Body of pancreas (tissue), 4 donors: ENCODE measurements around the gene GLIS1. TPM values are rescaled to one million over a fixed set of nuclear protein-coding genes. Genes with fewer than 3 reads are reported as not detected.

Experiments used
- ATAC-seq: fragments of 150-250 bp; one replicate; pipeline ENCODE4 v1.9.1; 2016
- DNase-seq, 4 donors: peaks; one replicate each; pipeline ENCODE4 v3.0.0-alpha.2; 2019
- H3K27ac ChIP-seq, 4 donors: fragments of 200-600 bp; sonication (generic); 1 replicate in 3 of 4; 2 replicates in 1 of 4; pipeline versions ENCODE4 v1.5.1 to v1.6.1; 2016 to 2019; ENCODE audit warnings: mild to moderate bottlenecking in 1 of 4, mixed read lengths in 1 of 4, moderate library complexity in 1 of 4
- H3K27me3 ChIP-seq, 2 donors: fragments of 200-600 bp; sonication (generic); one replicate each; pipeline ENCODE4 v1.6.0; 2016; ENCODE audit warnings: mild to moderate bottlenecking in 1 of 2
- H3K36me3 ChIP-seq, 2 donors: fragments of 200-600 bp; sonication (generic); replicated peaks in 1 of 2; 2 replicates each; pipeline ENCODE4 v1.5.1; 2016; ENCODE audit warnings: low read depth in 2 of 2; ENCODE audit not compliant: insufficient read depth in 1 of 2
- H3K4me1 ChIP-seq: fragments of 200-600 bp; sonication (generic); one replicate; pipeline ENCODE4 v1.6.0; 2016
- H3K4me3 ChIP-seq, 2 donors: fragments of 200-600 bp; sonication (generic); 1 replicate in 1 of 2; 2 replicates in 1 of 2; pipeline ENCODE4 v1.5.1; 2016 to 2019
- H3K9me3 ChIP-seq, 3 donors: fragments of 200-600 bp; sonication (generic); 1 replicate in 2 of 3; 2 replicates in 1 of 3; pipeline ENCODE4 v1.5.1; 2016
- POLR2A ChIP-seq, 3 donors: fragments of 450-650 bp; IDR thresholded peaks; one replicate each; pipeline ENCODE4 v1.6.1; 2016; ENCODE audit warnings: antibody characterized with exemption in 3 of 3, mild to moderate bottlenecking in 2 of 3
- WGBS, 2 donors: methylation state at CpG; one replicate each; pipeline ENCODE4 v1.1.5; 2017; 5-methylcytosine and 5-hydroxymethylcytosine counted together
- intact Hi-C: fragments of 100-400 bp; cut with DNase I; formaldehyde crosslinking; loops from one replicate; pipeline ENCODE4 v1.15.1; 2023
- total RNA-seq, 2 donors: library from RNA; depleted of rRNA; stranded (reverse); fragments of >200 nt; gene quantifications; one replicate each; pipeline ENCODE4 v1.1.0, GENCODE V29; 2016
- TF ChIP-seq, protein P1 (sequence below), 7 experiments: fragments of 450-650 bp in 4 of 7; fragments of 200-600 bp in 3 of 7; sonication (generic) in 3 of 7; IDR thresholded peaks; one replicate each; pipeline ENCODE4 v1.5.1; 2016 to 2019; ENCODE audit warnings: antibody characterized with exemption in 7 of 7

The GLIS1 gene
- total RNA-seq, 2 donors from 2014 or later = 0.33 TPM; not detected in 1

- TF ChIP-seq POLR2A (IDR thresholded peaks at IDR 0.05) = no peak
- TF ChIP-seq, protein P1, sequence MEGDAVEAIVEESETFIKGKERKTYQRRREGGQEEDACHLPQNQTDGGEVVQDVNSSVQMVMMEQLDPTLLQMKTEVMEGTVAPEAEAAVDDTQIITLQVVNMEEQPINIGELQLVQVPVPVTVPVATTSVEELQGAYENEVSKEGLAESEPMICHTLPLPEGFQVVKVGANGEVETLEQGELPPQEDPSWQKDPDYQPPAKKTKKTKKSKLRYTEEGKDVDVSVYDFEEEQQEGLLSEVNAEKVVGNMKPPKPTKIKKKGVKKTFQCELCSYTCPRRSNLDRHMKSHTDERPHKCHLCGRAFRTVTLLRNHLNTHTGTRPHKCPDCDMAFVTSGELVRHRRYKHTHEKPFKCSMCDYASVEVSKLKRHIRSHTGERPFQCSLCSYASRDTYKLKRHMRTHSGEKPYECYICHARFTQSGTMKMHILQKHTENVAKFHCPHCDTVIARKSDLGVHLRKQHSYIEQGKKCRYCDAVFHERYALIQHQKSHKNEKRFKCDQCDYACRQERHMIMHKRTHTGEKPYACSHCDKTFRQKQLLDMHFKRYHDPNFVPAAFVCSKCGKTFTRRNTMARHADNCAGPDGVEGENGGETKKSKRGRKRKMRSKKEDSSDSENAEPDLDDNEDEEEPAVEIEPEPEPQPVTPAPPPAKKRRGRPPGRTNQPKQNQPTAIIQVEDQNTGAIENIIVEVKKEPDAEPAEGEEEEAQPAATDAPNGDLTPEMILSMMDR (IDR thresholded peaks at IDR 0.05) = no peak
- 83 to 94% methylated on average over 3 of the region's 3 CpGs for WGBS, 2 donors
- no peaks in the 10 kb centered on the region for H3K36me3 ChIP-seq
- H3K4me1 ChIP-seq = no peaks in the 10 kb centered on the region
- intact Hi-C loops = no loop called here
- H3K4me3 ChIP-seq = no peak overlapping the region
- no peaks in the 10 kb centered on the region for H3K27me3 ChIP-seq
- DNase-seq = peak in 1 of 4 donors; percentile 5
- no peak for ATAC-seq
- no peaks in the 10 kb centered on the region for H3K9me3 ChIP-seq
- H3K27ac ChIP-seq = no peak overlapping the region
Observed at GRCh38 chr1:53549781-53550180, 189.2 kb downstream of the GLIS1 start.

- H3K9me3 ChIP-seq = no peaks in the 10 kb centered on the region
- H3K27ac ChIP-seq = no peak overlapping the region
- H3K36me3 ChIP-seq = no peaks in the 10 kb centered on the region
- no peaks in the 10 kb centered on the region for H3K4me1 ChIP-seq
- DNase-seq (no peak), ATAC-seq (no peak)
- WGBS, 2 donors = 59 to 61% methylated on average over 2 of the region's 2 CpGs
- H3K4me3 ChIP-seq = no peak overlapping the region
- TF ChIP-seq POLR2A (IDR thresholded peaks at IDR 0.05) = no peak
- TF ChIP-seq, protein P1 (IDR thresholded peaks at IDR 0.05) = no peak
- intact Hi-C loops = no loop called here
- H3K27me3 ChIP-seq = no peaks in the 10 kb centered on the region
Observed at GRCh38 chr1:53549287-53549686, 189.7 kb downstream of the GLIS1 start.

DNA sequence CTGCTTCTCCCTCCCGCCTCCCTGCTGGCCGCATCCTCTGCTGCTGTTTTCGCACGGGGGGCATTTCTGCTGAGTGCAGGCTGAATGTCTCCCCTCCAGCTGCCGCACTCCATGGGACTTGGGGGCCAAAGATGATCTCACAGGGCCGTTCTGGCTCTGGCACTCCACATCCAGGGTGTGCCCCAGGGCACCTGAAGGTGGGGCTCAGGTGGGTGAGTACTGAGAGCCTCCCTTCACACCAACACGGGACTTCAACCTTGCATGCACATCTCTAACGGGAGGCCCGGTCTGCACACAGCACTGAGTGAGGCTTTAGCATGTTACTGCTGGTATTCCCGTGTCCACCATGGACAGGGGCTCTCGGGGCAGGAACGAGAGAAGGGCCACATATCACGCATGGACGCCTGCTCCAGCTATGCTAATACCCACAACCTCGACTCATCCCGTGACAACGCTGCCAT, 190.9 kb downstream of the GLIS1 start:
- ATAC-seq (no peak), DNase-seq (peak in 2 of 4 donors; percentile 0 to 2)
- Histone ChIP-seq H3K36me3 (no peaks in the 10 kb centered on the region), H3K4me1 (no peaks in the 10 kb centered on the region), H3K27ac (no peak overlapping the region), H3K9me3 (no peaks in the 10 kb centered on the region), H3K4me3 (no peak overlapping the region), H3K27me3 (no peaks in the 10 kb centered on the region)
- intact Hi-C loops = no loop called here
- no peak for TF ChIP-seq POLR2A (IDR thresholded peaks at IDR 0.05)
- TF ChIP-seq, protein P1 (IDR thresholded peaks at IDR 0.05) = no peak
- WGBS, 2 donors = 81 to 83% methylated on average over 16 to 17 of the region's 17 CpGs

DNA sequence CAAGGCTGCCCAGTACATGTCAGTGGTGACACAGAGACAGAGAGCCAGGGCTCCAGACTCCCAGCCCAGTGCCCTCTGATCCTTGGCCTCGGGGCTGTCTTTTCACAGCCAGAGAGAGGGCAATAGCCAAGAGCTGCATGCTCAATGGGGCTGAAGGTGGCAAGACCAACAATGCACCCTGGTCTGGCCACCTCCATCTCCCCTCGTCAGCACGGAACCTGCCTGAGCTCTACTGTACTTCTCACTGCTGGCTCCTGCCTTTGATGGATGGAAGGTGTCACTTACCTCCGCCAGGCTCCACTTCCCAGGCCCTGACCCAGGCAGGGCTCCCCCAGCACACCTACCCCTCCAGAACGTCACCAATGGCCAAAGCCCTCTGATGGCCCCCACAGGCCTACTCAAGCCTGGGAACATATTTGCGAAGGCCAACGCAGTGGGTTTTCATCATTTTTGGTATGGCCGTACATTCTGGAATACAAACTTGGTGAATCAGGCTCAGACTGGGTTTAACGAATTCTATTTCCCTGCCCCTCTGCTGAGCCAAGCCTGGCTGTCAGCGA, 191.7 kb downstream of the GLIS1 start:
- intact Hi-C loops = no loop called here
- Histone ChIP-seq H3K4me3 (no peak overlapping the region), H3K27ac (no peak overlapping the region), H3K9me3 (no peaks in the 10 kb centered on the region), H3K36me3 (no peaks in the 10 kb centered on the region), H3K27me3 (no peaks in the 10 kb centered on the region), H3K4me1 (peaks cover 6% of the 10 kb centered on the region)
- no peak for ATAC-seq
- 71 to 74% methylated on average over 6 to 10 of the region's 10 CpGs for WGBS, 2 donors
- TF ChIP-seq, protein P1 (IDR thresholded peaks at IDR 0.05) = no peak
- no peak for TF ChIP-seq POLR2A (IDR thresholded peaks at IDR 0.05)
- DNase-seq = peak in 1 of 4 donors; percentile 1
